Muscle of arm (tissue), 12 donors: ENCODE data around the gene TGFB3. TPM values are rescaled to one million over a fixed set of nuclear protein-coding genes. Genes with fewer than 3 reads are reported as not detected.

Experiments
- DNase-seq: peaks from one replicate; pipeline ENCODE4 v3.0.0-alpha.2; 2013
- polyA plus RNA-seq, 12 donors: library from polyadenylated mRNA; unstranded; fragments of 120-200 nt; gene quantifications; one replicate each; pipeline ENCODE4 v1.2.1, GENCODE V29; 2013; ENCODE audit not compliant: insufficient read length in 12 of 12

The TGFB3 gene
- polyA plus RNA-seq, 12 donors: 69.4 to 750 (median 111) TPM

GRCh38 chr14:75910048-75910447 lies 71.7 kb downstream of the TGFB3 start:
- no peak for DNase-seq

- no peak for DNase-seq
Measured at GRCh38 chr14:75909630-75910029, 72.2 kb downstream of the TGFB3 start.

Other genes starting within 250 kb of the TGFB3 start
- 10 to 100 TPM in 10 of 12 donors, not detected in 2; 19.6 to 27.0 (median 22.3) TPM for gene IFT43, start 3.8 kb upstream of the TGFB3 start, polyA plus RNA-seq
- 10 to 100 TPM in 11 of 12 donors, not detected in 1; 19.9 to 30.0 (median 25.3) TPM for gene GPATCH2L, start 169.9 kb upstream of the TGFB3 start, polyA plus RNA-seq